Breast epithelium (tissue), 4 donors: ENCODE results near the gene TIA1. TPM values are rescaled to one million over a fixed set of nuclear protein-coding genes. Genes with fewer than 3 reads are reported as not detected.
"Not testable (repeated sequence)": the region's sequence is repeated elsewhere in the genome, so short reads cannot be mapped to it uniquely, and the experiment has no call there.

Source experiments
- DNase-seq, 2 donors: peaks; one replicate each; pipeline ENCODE4 v3.0.0-alpha.2; 2019; ENCODE audit warnings: low spot score in 2 of 2
- H3K27ac ChIP-seq, 2 donors: fragments of 200-600 bp; sonication (generic) in 1 of 2; one replicate each; pipeline ENCODE4 v1.5.1; 2016 to 2019; ENCODE audit warnings: mild to moderate bottlenecking in 1 of 2
- H3K27me3 ChIP-seq, 2 donors: fragments of 200-600 bp; sonication (generic) in 1 of 2; one replicate each; pipeline versions ENCODE4 v1.5.1 to v1.6.0; 2017 to 2019; ENCODE audit warnings: control low read depth in 1 of 2, mild to moderate bottlenecking in 1 of 2
- H3K36me3 ChIP-seq: fragments of 200-600 bp; one replicate; pipeline ENCODE4 v1.5.1; 2019
- H3K4me1 ChIP-seq, 2 donors: fragments of 200-600 bp; sonication (generic); one replicate each; pipeline ENCODE4 v1.5.1; 2016 to 2019; ENCODE audit warnings: control low read depth in 1 of 2
- H3K4me3 ChIP-seq, 3 donors: fragments of 200-600 bp; sonication (generic); 1 replicate in 2 of 3; 2 replicates in 1 of 3; pipeline ENCODE4 v1.5.1; 2016 to 2019; ENCODE audit warnings: mild to moderate bottlenecking in 3 of 3, moderate library complexity in 2 of 3
- H3K9me3 ChIP-seq, 2 donors: fragments of 200-600 bp; sonication (generic) in 1 of 2; one replicate each; pipeline ENCODE4 v1.5.1; 2016 to 2019; ENCODE audit warnings: control low read depth in 1 of 2
- POLR2A ChIP-seq: fragments of 450-650 bp; IDR thresholded peaks from one replicate; pipeline ENCODE4 v1.6.1; 2016; ENCODE audit warnings: antibody characterized with exemption, mild to moderate bottlenecking, moderate library complexity
- POLR2AphosphoS5 ChIP-seq, 3 donors: sonication (generic); formaldehyde crosslinking; IDR thresholded peaks; one replicate each; pipeline ENCODE4 v1.6.1; 2017; ENCODE audit warnings: antibody characterized with exemption in 3 of 3
- intact Hi-C: fragments of 100-400 bp; cut with DNase I; formaldehyde crosslinking; loops from one replicate; pipeline ENCODE4 v1.15.1; 2023; ENCODE audit warnings: low total_unique reads
- total RNA-seq, 3 donors: library from RNA; depleted of rRNA; stranded (reverse); fragments of >200 nt; gene quantifications; one replicate each; pipeline ENCODE4 v1.1.0, GENCODE V29; 2016
- TF ChIP-seq, protein P1 (sequence below), 3 donors: fragments of 450-650 bp; IDR thresholded peaks; one replicate each; pipeline ENCODE4 v1.5.1; 2016 to 2017; ENCODE audit warnings: antibody characterized with exemption in 3 of 3, mild to moderate bottlenecking in 3 of 3, moderate library complexity in 3 of 3

Gene TIA1
- total RNA-seq, 3 donors from 2014 or later: 43.7 to 236 (median 172) TPM

DNA sequence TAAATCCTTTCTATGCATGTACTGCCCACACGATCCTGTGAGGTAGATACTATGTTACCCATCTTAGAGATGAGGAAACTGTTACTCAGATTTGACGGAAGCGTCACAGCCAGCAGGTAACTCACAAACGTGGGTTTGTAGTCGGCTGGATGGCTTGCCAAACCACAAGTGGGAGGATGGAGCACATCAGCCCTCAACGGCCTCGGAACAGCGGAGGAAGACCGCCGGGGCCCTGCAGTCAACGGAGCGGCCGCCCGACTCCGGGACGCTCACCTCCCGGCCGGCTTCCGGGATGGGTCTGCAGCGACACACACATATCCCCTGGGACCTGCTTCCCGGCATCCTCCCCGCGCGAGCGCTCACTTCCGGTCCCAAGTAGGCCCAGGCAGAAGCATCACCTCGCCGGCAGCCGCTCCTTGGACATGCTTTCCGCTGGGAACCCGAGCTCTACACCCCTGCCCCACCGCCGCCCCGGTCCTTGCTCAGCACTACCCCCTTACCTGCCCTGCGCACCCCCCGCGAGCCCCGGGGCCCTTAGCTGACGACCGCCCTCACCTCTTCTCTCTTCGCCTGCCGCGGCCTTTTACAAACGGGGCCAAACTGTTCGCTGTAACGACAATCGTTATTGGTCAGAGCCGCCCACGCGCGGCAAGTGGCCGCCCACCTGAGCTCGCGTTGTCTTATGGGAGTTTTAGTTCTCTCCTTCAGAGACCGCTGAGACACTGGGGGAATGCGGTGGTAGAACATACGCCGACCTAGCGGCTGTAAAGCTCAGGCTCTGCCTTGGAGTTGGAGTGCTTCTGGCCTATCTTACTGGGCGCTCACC lies 57.8 kb downstream of the TIA1 start, which contains the start of gene C2orf42:
Gene C2orf42 (minus strand): TSS at position 602 of the 826 bp plus-strand sequence. CDS start 9,034 bp downstream, outside the sequence.
- Histone ChIP-seq H3K9me3 (no peaks in the 10 kb centered on the region), H3K4me1 (no peaks in the 10 kb centered on the region), H3K4me3 (peak within 1 kb of the TSS; percentile 74 to 90 (median 79)), H3K27ac (peak within 1 kb of the TSS; percentile 96 to 100), H3K27me3 (no peaks in the 10 kb centered on the region), H3K36me3 (no peaks in the 10 kb centered on the region)
- peak; percentile 94 to 96 for DNase-seq
- intact Hi-C loops: no loop called here
- TF ChIP-seq POLR2A: peak; percentile 98
- peak; percentile 99 for TF ChIP-seq POLR2AphosphoS5 (IDR thresholded peaks at IDR 0.05)
- TF ChIP-seq, protein P1, sequence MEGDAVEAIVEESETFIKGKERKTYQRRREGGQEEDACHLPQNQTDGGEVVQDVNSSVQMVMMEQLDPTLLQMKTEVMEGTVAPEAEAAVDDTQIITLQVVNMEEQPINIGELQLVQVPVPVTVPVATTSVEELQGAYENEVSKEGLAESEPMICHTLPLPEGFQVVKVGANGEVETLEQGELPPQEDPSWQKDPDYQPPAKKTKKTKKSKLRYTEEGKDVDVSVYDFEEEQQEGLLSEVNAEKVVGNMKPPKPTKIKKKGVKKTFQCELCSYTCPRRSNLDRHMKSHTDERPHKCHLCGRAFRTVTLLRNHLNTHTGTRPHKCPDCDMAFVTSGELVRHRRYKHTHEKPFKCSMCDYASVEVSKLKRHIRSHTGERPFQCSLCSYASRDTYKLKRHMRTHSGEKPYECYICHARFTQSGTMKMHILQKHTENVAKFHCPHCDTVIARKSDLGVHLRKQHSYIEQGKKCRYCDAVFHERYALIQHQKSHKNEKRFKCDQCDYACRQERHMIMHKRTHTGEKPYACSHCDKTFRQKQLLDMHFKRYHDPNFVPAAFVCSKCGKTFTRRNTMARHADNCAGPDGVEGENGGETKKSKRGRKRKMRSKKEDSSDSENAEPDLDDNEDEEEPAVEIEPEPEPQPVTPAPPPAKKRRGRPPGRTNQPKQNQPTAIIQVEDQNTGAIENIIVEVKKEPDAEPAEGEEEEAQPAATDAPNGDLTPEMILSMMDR (IDR thresholded peaks at IDR 0.05): peak in 1 of 3 donors; percentile 7

DNA sequence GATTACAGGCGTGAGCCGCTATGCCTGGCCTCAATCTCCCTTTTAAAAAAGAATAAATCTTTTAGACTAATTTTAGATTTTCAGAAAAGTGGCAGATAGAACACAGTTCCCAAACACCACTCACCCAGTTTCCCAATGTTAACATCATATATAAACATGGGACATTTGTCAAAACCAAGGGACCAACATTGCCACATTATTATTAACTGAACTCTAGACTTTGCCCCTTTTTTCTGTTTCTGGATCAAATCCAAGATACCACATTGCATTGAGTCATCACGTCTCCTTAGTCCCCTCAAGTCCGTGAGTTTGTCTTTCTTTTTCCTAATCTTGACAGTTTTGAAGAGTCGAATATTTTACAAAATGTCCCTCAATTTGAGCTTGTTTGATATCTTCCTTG lies 60.0 kb downstream of the TIA1 start:
- Histone ChIP-seq H3K27ac (no peak overlapping the region), H3K4me1 (no peaks in the 10 kb centered on the region), H3K36me3 (no peaks in the 10 kb centered on the region), H3K27me3 (no peaks in the 10 kb centered on the region), H3K4me3 (no peak overlapping the region), H3K9me3 (no peaks in the 10 kb centered on the region)
- no peak for DNase-seq
- TF ChIP-seq, protein P1 (IDR thresholded peaks at IDR 0.05): no peak
- intact Hi-C loops: no loop called here

DNA sequence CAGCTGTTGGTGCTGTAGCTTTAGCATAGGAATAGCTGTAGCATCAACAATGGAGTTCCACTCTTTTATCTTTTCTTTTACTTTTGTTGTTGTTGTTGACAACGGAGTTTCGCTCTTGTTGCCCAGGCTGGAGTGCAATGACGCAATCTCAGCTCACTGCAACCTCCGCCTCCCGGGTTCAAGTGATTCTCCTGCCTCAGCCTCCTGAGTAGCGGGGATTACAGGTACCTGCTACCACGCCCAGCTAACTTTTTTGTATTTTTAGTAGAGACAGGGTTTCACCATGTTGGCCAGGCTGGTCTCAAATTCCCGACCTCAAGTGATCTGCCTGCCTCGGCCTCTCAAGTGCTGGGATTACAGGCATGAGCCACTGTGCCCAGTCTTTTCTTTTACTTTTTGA lies 61.3 kb downstream of the TIA1 start:
- H3K9me3 ChIP-seq, H3K27me3 ChIP-seq, H3K4me1 ChIP-seq, H3K36me3 ChIP-seq, H3K4me3 ChIP-seq, H3K27ac ChIP-seq, DNase-seq, intact Hi-C loops: not testable (repeated sequence)

DNA sequence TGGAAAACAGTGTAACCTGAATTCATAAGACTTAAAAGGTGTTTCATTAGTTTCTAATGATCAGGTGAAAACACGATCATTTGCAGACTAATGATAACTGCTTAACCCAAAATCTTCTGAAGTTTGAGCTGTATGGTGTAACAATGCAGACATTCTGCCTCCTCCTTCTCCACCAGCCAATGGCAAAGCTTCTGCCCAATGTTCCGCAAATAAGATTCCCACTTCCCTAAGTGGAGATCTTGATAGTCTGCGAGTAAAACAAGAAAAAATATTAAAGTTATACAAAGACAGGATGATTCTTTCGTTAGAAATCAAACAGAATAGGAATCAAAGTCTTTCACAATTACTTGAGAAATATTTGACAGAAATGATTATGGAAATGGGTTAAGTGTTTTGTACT lies 65.7 kb downstream of the TIA1 start:
- Histone ChIP-seq H3K27me3 (no peaks in the 10 kb centered on the region), H3K36me3 (no peaks in the 10 kb centered on the region), H3K4me3 (no peak overlapping the region), H3K4me1 (no peaks in the 10 kb centered on the region), H3K27ac (no peak overlapping the region), H3K9me3 (no peaks in the 10 kb centered on the region)
- TF ChIP-seq, protein P1 (IDR thresholded peaks at IDR 0.05): no peak
- TF ChIP-seq POLR2AphosphoS5 (IDR thresholded peaks at IDR 0.05) (no peak), POLR2A (no peak)
- intact Hi-C loops: no loop called here
- DNase-seq: no peak

DNA sequence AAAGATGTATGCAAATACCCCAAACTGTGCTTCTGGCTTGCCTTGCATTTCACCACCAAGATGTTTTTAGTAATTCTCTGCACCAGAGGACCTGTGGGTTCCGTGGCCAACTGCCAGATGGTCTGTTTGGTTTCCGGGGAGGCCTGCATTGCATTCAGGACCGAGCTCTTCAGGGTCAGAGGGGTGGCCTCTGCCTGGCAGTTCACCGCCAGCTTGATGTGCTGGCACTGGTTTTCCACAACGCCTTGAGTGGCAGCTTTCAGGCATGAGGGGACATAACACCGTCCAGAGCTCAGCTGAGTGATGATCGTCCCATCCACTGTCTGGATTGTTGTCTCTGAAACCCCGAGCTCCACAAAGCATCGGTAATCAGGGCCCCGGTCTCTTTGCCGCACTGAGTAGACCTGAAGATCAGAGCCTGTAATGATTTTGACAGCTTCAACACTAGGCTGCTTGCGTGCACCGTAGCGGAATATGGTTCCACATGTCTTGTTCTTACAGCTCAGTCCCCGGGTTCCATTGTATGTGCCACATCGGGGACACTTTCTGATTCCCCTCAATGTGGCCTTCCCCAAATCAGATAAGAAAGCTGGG lies 67.0 kb downstream of the TIA1 start:
- Histone ChIP-seq H3K4me3 (no peak overlapping the region), H3K27me3 (no peaks in the 10 kb centered on the region), H3K9me3 (no peaks in the 10 kb centered on the region), H3K4me1 (no peaks in the 10 kb centered on the region), H3K27ac (no peak overlapping the region), H3K36me3 (no peaks in the 10 kb centered on the region)
- intact Hi-C loops: no loop called here
- DNase-seq: no peak
- TF ChIP-seq POLR2A: no peak
- no peak for TF ChIP-seq POLR2AphosphoS5 (IDR thresholded peaks at IDR 0.05)
- TF ChIP-seq, protein P1 (IDR thresholded peaks at IDR 0.05): no peak
